Measurements from ENCODE around the gene LETM1. TPM values are rescaled to one million over a fixed set of nuclear protein-coding genes. Genes with fewer than 3 reads are reported as not detected.
A peak's percentile ranks its signal among the peaks of the same experiment; 100 is the strongest.

LETM1 gene
- total RNA-seq, 8 experiments from 2014 or later: 19.8 to 74.0 (median 30.2) TPM

DNA sequence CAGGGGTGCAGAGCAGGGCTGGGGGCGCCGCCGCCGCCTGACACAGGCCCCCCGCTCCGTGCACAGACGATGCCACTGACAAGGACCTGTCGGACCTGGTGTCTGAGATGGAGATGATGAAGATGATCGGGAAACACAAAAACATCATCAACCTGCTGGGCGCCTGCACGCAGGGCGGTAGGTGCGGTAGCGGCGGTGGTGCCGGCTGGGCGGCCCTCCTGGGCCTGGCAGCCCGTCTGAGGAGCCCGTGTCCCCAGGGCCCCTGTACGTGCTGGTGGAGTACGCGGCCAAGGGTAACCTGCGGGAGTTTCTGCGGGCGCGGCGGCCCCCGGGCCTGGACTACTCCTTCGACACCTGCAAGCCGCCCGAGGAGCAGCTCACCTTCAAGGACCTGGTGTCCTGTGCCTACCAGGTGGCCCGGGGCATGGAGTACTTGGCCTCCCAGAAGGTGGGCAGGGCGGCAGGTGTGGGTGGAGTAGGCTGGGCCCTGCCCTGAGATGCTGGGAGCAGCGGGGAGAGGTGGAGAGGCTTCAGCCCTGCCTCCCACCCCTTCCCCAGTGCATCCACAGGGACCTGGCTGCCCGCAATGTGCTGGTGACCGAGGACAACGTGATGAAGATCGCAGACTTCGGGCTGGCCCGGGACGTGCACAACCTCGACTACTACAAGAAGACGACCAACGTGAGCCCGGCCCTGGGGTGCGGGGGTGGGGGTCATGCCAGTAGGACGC, 50.3 kb downstream of the LETM1 start:
- 89 to 100% methylated on average over 3 to 4 of the region's 47 CpGs; no CpG with 5 or more reads in 8 of the 10 experiments for WGBS, 10 experiments
- peaks cover 0 to 10% of the 10 kb centered on the region in 2 donors for H3K4me1 ChIP-seq (replicated peaks in 1 of 2)
- H3K27ac ChIP-seq: no peak overlapping the region
- in situ Hi-C loops (cut with MboI; ENCODE audit: low pct_unique_long_range_greater_than_20kb in 2 of 9, low sequenced_read_pairs in 9 of 9, unreplicated experiment in 9 of 9): no loop called here
- no peak for ATAC-seq (replicated peaks in 6 of 8)
- no peak overlapping the region for H3K4me3 ChIP-seq

GRCh38 chr4:1804638-1805492, 51.1 kb downstream of the LETM1 start:
- in situ Hi-C loops (cut with MboI; ENCODE audit: low pct_unique_long_range_greater_than_20kb in 2 of 9, low sequenced_read_pairs in 9 of 9, unreplicated experiment in 9 of 9): no loop called here
- Histone ChIP-seq H3K4me3 (no peak overlapping the region), H3K27ac (no peak overlapping the region), H3K4me1 (replicated peaks in 1 of 2) (peaks cover 0 to 10% of the 10 kb centered on the region in 2 donors)
- WGBS, 10 experiments: 50 to 96% (median 80%) methylated on average over 1 to 11 of the region's 37 CpGs; no CpG with 5 or more reads in 7 of the 10 experiments
- no peak for ATAC-seq (replicated peaks in 6 of 8)

GRCh38 chr4:1803523-1804423, 52.2 kb downstream of the LETM1 start:
- H3K4me1 ChIP-seq (replicated peaks in 1 of 2): peaks cover 0 to 6% of the 10 kb centered on the region in 2 donors
- no peak for ATAC-seq (replicated peaks in 6 of 8)
- in situ Hi-C loops (cut with MboI; ENCODE audit: low pct_unique_long_range_greater_than_20kb in 2 of 9, low sequenced_read_pairs in 9 of 9, unreplicated experiment in 9 of 9): no loop called here
- H3K4me3 ChIP-seq: no peak overlapping the region
- no peak overlapping the region for H3K27ac ChIP-seq
- WGBS, 10 experiments: 60 to 95% (median 67%) methylated on average over 1 to 4 of the region's 51 CpGs; no CpG with 5 or more reads in 7 of the 10 experiments

- H3K4me3 ChIP-seq: no peak overlapping the region
- H3K4me1 ChIP-seq (replicated peaks in 1 of 2): peaks cover 8 to 10% of the 10 kb centered on the region in 2 donors
- no peak for ATAC-seq (replicated peaks in 6 of 8)
- WGBS, 10 experiments: 95 to 100% (median 100%) methylated on average over 1 to 15 of the region's 71 CpGs; no CpG with 5 or more reads in 5 of the 10 experiments
- no peak overlapping the region for H3K27ac ChIP-seq
- in situ Hi-C loops (cut with MboI; ENCODE audit: low pct_unique_long_range_greater_than_20kb in 2 of 9, low sequenced_read_pairs in 9 of 9, unreplicated experiment in 9 of 9): no loop called here
Measured at GRCh38 chr4:1802720-1803522, 53.0 kb downstream of the LETM1 start.

- peak; percentile 4 to 95 (median 41) for ATAC-seq (replicated peaks in 6 of 8)
- in situ Hi-C loops (cut with MboI; ENCODE audit: low pct_unique_long_range_greater_than_20kb in 2 of 9, low sequenced_read_pairs in 9 of 9, unreplicated experiment in 9 of 9): no loop called here
- H3K4me1 ChIP-seq (replicated peaks in 1 of 2): peaks cover 15 to 17% of the 10 kb centered on the region in 2 donors
- no peak overlapping the region for H3K4me3 ChIP-seq
- no peak overlapping the region for H3K27ac ChIP-seq
- WGBS, 10 experiments: 0 to 93% (median 58%) methylated on average over 2 to 5 of the region's 22 CpGs; no CpG with 5 or more reads in 6 of the 10 experiments
Measured at GRCh38 chr4:1802151-1802715, 53.7 kb downstream of the LETM1 start.

DNA sequence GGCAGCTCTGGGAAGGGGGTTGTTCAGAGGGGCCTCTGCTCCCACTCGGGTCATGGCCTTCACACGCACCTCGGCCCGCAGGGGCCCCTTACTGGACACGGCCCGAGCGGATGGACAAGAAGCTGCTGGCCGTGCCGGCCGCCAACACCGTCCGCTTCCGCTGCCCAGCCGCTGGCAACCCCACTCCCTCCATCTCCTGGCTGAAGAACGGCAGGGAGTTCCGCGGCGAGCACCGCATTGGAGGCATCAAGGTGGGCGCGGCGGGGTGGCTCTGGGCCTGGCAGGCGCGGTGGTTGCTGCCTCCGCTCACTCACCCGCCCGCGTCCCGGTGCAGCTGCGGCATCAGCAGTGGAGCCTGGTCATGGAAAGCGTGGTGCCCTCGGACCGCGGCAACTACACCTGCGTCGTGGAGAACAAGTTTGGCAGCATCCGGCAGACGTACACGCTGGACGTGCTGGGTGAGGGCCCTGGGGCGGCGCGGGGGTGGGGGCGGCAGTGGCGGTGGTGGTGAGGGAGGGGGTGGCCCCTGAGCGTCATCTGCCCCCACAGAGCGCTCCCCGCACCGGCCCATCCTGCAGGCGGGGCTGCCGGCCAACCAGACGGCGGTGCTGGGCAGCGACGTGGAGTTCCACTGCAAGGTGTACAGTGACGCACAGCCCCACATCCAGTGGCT, 54.5 kb downstream of the LETM1 start:
- Histone ChIP-seq H3K4me1 (replicated peaks in 1 of 2) (peaks cover 21 to 25% of the 10 kb centered on the region in 2 donors), H3K4me3 (no peak overlapping the region), H3K27ac (no peak overlapping the region)
- in situ Hi-C loops (cut with MboI; ENCODE audit: low pct_unique_long_range_greater_than_20kb in 2 of 9, low sequenced_read_pairs in 9 of 9, unreplicated experiment in 9 of 9): no loop called here
- 93 to 100% methylated on average over 2 to 15 of the region's 56 CpGs; no CpG with 5 or more reads in 8 of the 10 experiments for WGBS, 10 experiments
- ATAC-seq (replicated peaks in 6 of 8): no peak

GRCh38 chr4:1800805-1801204, 55.2 kb downstream of the LETM1 start:
- peaks cover 23 to 31% of the 10 kb centered on the region in 2 donors for H3K4me1 ChIP-seq (replicated peaks in 1 of 2)
- no peak overlapping the region for H3K27ac ChIP-seq
- ATAC-seq (replicated peaks in 6 of 8): no peak
- no peak overlapping the region for H3K4me3 ChIP-seq
- in situ Hi-C loops (cut with MboI; ENCODE audit: low pct_unique_long_range_greater_than_20kb in 2 of 9, low sequenced_read_pairs in 9 of 9, unreplicated experiment in 9 of 9): no loop called here
- 85 to 100% methylated on average over 1 to 5 of the region's 10 CpGs; no CpG with 5 or more reads in 8 of the 10 experiments for WGBS, 10 experiments

GRCh38 chr4:1799387-1800375, 56.3 kb downstream of the LETM1 start:
- no peak overlapping the region for H3K27ac ChIP-seq
- ATAC-seq (replicated peaks in 6 of 8): no peak
- H3K4me3 ChIP-seq: no peak overlapping the region
- WGBS, 10 experiments: 100% methylated on average over 3 of the region's 41 CpGs; no CpG with 5 or more reads in 9 of the 10 experiments
- peaks cover 28 to 35% of the 10 kb centered on the region in 2 donors for H3K4me1 ChIP-seq (replicated peaks in 1 of 2)
- in situ Hi-C loops (cut with MboI; ENCODE audit: low pct_unique_long_range_greater_than_20kb in 2 of 9, low sequenced_read_pairs in 9 of 9, unreplicated experiment in 9 of 9): no loop called here

- no peak overlapping the region for H3K27ac ChIP-seq
- 33 to 100% (median 95%) methylated on average over 1 to 10 of the region's 30 CpGs; no CpG with 5 or more reads in 2 of the 10 experiments for WGBS, 10 experiments
- peaks cover 28 to 35% of the 10 kb centered on the region in 2 donors for H3K4me1 ChIP-seq (replicated peaks in 1 of 2)
- no peak for ATAC-seq (replicated peaks in 6 of 8)
- in situ Hi-C loops (cut with MboI; ENCODE audit: low pct_unique_long_range_greater_than_20kb in 2 of 9, low sequenced_read_pairs in 9 of 9, unreplicated experiment in 9 of 9): no loop called here
- H3K4me3 ChIP-seq: no peak overlapping the region
Measured at GRCh38 chr4:1798580-1799386, 57.2 kb downstream of the LETM1 start.

Measured in motor neuron (in vitro differentiated cells).